Right atrium auricular region (tissue), 2 donors: ENCODE results near the gene POU2F3. TPM values are rescaled to one million over a fixed set of nuclear protein-coding genes. Genes with fewer than 3 reads are reported as not detected.
A peak's percentile ranks its signal among the peaks of the same experiment; 100 is the strongest.

Experiments used
- DNase-seq: peaks from one replicate; pipeline ENCODE4 v3.0.0-alpha.2; 2019; ENCODE audit warnings: low spot score
- H3K27ac ChIP-seq, 2 donors: fragments of 200-600 bp; sonication (generic); 1 replicate in 1 of 2; 2 replicates in 1 of 2; pipeline ENCODE4 v1.5.1; 2016 to 2019
- H3K27me3 ChIP-seq, 2 donors: fragments of 200-600 bp; sonication (generic); one replicate each; pipeline versions ENCODE4 v1.5.1 to v1.6.0; 2017 to 2019
- H3K36me3 ChIP-seq: fragments of 200-600 bp; sonication (generic); one replicate; pipeline ENCODE4 v1.5.1; 2016
- H3K4me1 ChIP-seq, 2 donors: fragments of 200-600 bp; sonication (generic); one replicate each; pipeline versions ENCODE4 v1.5.1 to v1.6.0; 2017 to 2019
- H3K4me3 ChIP-seq, 2 donors: fragments of 200-600 bp; sonication (generic); 1 replicate in 1 of 2; 2 replicates in 1 of 2; pipeline ENCODE4 v1.5.1; 2017 to 2019; ENCODE audit warnings: mild to moderate bottlenecking in 1 of 2, moderate library complexity in 1 of 2
- H3K9me3 ChIP-seq, 2 donors: fragments of 200-600 bp; sonication (generic); one replicate each; pipeline ENCODE4 v1.5.1; 2019
- CTCF ChIP-seq, 2 donors: fragments of 200-600 bp; sonication (generic); IDR thresholded peaks; one replicate each; pipeline ENCODE4 v1.5.1; 2019; ENCODE audit warnings: antibody characterized with exemption in 2 of 2
- total RNA-seq, 2 donors: library from RNA; depleted of rRNA; stranded (reverse); fragments of >200 nt; gene quantifications; one replicate each; pipeline ENCODE4 v1.1.0, GENCODE V29; 2016

Gene POU2F3
- total RNA-seq, 2 donors from 2014 or later = not detected

GRCh38 chr11:120254788-120255518 lies 15.0 kb downstream of the POU2F3 start:
- Histone ChIP-seq H3K27me3 (no peaks in the 10 kb centered on the region), H3K4me3 (no peak overlapping the region), H3K9me3 (no peaks in the 10 kb centered on the region), H3K27ac (no peak overlapping the region), H3K4me1 (peaks cover 0 to 11% of the 10 kb centered on the region in 2 donors), H3K36me3 (no peaks in the 10 kb centered on the region)
- TF ChIP-seq CTCF (IDR thresholded peaks at IDR 0.05) = no peak
- no peak for DNase-seq

- Histone ChIP-seq H3K27me3 (no peaks in the 10 kb centered on the region), H3K27ac (peak overlapping the region in 1 of 2 donors; percentile 62), H3K9me3 (no peaks in the 10 kb centered on the region), H3K4me3 (no peak overlapping the region), H3K4me1 (peaks cover 0 to 11% of the 10 kb centered on the region in 2 donors), H3K36me3 (no peaks in the 10 kb centered on the region)
- TF ChIP-seq CTCF (IDR thresholded peaks at IDR 0.05) = no peak
- DNase-seq = no peak
These were observed 15.6 kb downstream of the POU2F3 start for GRCh38 chr11:120255519-120255866.

GRCh38 chr11:120256178-120256577 lies 16.2 kb downstream of the POU2F3 start:
- Histone ChIP-seq H3K4me3 (no peak overlapping the region), H3K27me3 (no peaks in the 10 kb centered on the region), H3K4me1 (peaks cover 0 to 11% of the 10 kb centered on the region in 2 donors), H3K9me3 (no peaks in the 10 kb centered on the region), H3K36me3 (no peaks in the 10 kb centered on the region), H3K27ac (peak overlapping the region in 1 of 2 donors; percentile 62)
- no peak for DNase-seq
- TF ChIP-seq CTCF (IDR thresholded peaks at IDR 0.05) = no peak

GRCh38 chr11:120256779-120257178 lies 16.8 kb downstream of the POU2F3 start:
- H3K9me3 ChIP-seq = no peaks in the 10 kb centered on the region
- TF ChIP-seq CTCF (IDR thresholded peaks at IDR 0.05) = no peak
- H3K27me3 ChIP-seq = no peaks in the 10 kb centered on the region
- no peaks in the 10 kb centered on the region for H3K36me3 ChIP-seq
- DNase-seq = no peak
- H3K4me1 ChIP-seq = peaks cover 0 to 11% of the 10 kb centered on the region in 2 donors
- peak overlapping the region in 1 of 2 donors; percentile 62 for H3K27ac ChIP-seq
- no peak overlapping the region for H3K4me3 ChIP-seq

- no peak for TF ChIP-seq CTCF (IDR thresholded peaks at IDR 0.05)
- no peak overlapping the region for H3K4me3 ChIP-seq
- H3K4me1 ChIP-seq = peaks cover 0 to 11% of the 10 kb centered on the region in 2 donors
- no peaks in the 10 kb centered on the region for H3K36me3 ChIP-seq
- no peaks in the 10 kb centered on the region for H3K9me3 ChIP-seq
- no peaks in the 10 kb centered on the region for H3K27me3 ChIP-seq
- no peak for DNase-seq
- H3K27ac ChIP-seq = no peak overlapping the region
These were observed 17.4 kb downstream of the POU2F3 start for GRCh38 chr11:120257346-120257745.

- TF ChIP-seq CTCF (IDR thresholded peaks at IDR 0.05) = no peak
These were observed 18.7 kb downstream of the POU2F3 start for GRCh38 chr11:120258661-120259060.

More at GRCh38 chr11:120258661-120259060, 18.7 kb downstream of the POU2F3 start:
- Histone ChIP-seq H3K4me1 (peaks cover 0 to 11% of the 10 kb centered on the region in 2 donors), H3K36me3 (no peaks in the 10 kb centered on the region), H3K4me3 (no peak overlapping the region), H3K27me3 (no peaks in the 10 kb centered on the region), H3K9me3 (no peaks in the 10 kb centered on the region), H3K27ac (no peak overlapping the region)
- DNase-seq = no peak
